Measurements from ENCODE around the gene SMIM41.

DNA sequence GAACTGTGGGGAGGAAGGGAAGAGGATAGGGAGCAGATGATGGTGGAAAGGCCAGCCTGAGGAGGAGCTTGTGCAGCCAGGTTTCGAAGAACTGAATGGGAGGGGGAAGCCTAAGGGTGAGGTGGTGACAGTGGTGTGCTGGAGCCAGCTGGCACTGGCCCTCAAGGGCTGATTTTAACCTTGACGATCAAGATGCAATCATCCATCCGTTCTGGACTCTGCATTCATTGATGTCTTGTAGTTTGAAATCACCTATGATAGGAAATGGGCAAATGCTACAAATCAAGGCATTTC lies 12.5 kb upstream of the SMIM41 start:
- TF ChIP-seq CTCF (IDR thresholded peaks at IDR 0.05) (no peak), POLR2A (IDR thresholded peaks at IDR 0.05) (no peak)
